ENCODE measurements around the gene DCAF17.
"Not testable (repeated sequence)": the region's sequence is repeated elsewhere in the genome, so short reads cannot be mapped to it uniquely, and the experiment has no call there.

Gene DCAF17

DNA sequence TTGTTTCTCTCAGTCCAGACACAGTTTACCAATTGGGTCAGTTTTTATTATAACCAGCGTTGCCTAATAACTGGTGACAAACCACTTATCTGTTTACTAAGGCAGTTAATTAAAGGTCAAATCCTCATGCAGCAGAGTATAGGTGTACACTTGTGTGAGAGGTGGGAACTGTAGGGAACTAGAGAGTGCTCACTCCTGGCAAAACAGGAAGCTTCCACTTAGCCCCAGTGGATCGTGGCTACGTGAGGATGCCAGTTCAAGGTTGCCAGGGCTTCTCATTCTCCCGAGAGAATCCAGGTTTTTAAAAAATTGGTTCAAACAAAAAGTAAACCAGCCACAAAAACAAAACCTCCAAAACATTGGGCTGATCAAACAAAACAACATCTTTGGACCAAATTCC lies 96.4 kb downstream of the DCAF17 start:
- H4K20me1 ChIP-seq (ENCODE audit: insufficient read depth, low read length): no peaks in the 10 kb centered on the region
- TF ChIP-seq, protein P1, sequence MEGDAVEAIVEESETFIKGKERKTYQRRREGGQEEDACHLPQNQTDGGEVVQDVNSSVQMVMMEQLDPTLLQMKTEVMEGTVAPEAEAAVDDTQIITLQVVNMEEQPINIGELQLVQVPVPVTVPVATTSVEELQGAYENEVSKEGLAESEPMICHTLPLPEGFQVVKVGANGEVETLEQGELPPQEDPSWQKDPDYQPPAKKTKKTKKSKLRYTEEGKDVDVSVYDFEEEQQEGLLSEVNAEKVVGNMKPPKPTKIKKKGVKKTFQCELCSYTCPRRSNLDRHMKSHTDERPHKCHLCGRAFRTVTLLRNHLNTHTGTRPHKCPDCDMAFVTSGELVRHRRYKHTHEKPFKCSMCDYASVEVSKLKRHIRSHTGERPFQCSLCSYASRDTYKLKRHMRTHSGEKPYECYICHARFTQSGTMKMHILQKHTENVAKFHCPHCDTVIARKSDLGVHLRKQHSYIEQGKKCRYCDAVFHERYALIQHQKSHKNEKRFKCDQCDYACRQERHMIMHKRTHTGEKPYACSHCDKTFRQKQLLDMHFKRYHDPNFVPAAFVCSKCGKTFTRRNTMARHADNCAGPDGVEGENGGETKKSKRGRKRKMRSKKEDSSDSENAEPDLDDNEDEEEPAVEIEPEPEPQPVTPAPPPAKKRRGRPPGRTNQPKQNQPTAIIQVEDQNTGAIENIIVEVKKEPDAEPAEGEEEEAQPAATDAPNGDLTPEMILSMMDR (IDR thresholded peaks at IDR 0.05; ENCODE audit: low read length): no peak
- no peak for TF ChIP-seq EZH2 (IDR thresholded peaks at IDR 0.05; ENCODE audit: borderline replicate concordance, low read length)
- no peak overlapping the region for H3K9ac ChIP-seq (ENCODE audit: low read length)
- H3K9me3 ChIP-seq (ENCODE audit: low read length): peaks cover 4% of the 10 kb centered on the region; the same call in 1 of the 2 replicates
- no peak overlapping the region for H3K27ac ChIP-seq (ENCODE audit: low read depth, low read length, poor library complexity, severe bottlenecking)
- no peaks in the 10 kb centered on the region for H3K79me2 ChIP-seq (ENCODE audit: insufficient read depth, low read length)
- no peaks in the 10 kb centered on the region for H3K36me3 ChIP-seq (ENCODE audit: insufficient read depth, low read length)
- no peaks in the 10 kb centered on the region for H3K4me1 ChIP-seq (ENCODE audit: insufficient read depth, low read length, severe bottlenecking)
- H3K9me2 ChIP-seq (ENCODE audit: low read depth, low read length): no peaks in the 10 kb centered on the region
- H3K27me3 ChIP-seq (ENCODE audit: insufficient read depth, low read length): no peaks in the 10 kb centered on the region
- H2AFZ ChIP-seq (ENCODE audit: low read length): no peak overlapping the region
- H3K4me3 ChIP-seq (ENCODE audit: low read depth, low read length, poor library complexity, severe bottlenecking): no peak overlapping the region
- no peaks in the 10 kb centered on the region for H3F3A ChIP-seq (ENCODE audit: insufficient read depth, low read length)
- H3K4me2 ChIP-seq (ENCODE audit: low read length): no peak overlapping the region

DNA sequence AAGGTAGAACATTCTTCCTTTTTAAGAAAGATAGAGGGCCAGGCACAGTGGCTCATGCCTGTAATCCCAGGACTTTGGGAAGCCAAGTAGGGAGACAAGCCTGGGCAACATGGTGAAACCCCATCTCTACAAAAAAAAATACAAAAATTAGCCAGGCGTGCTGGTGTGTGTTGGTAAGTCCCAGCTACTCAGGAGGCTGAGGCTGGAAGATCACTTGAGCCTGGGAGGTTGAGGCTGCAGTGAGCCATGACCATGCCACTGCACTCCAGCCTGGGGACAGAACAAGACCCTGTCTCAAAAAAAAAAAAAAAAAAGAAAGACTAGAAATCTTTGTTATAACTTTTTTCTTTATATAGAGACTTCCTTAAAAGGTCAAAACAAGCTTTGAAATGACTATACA lies 96.8 kb downstream of the DCAF17 start:
- not testable (repeated sequence) for H3K27ac ChIP-seq (ENCODE audit: low read depth, low read length, poor library complexity, severe bottlenecking)

DNA sequence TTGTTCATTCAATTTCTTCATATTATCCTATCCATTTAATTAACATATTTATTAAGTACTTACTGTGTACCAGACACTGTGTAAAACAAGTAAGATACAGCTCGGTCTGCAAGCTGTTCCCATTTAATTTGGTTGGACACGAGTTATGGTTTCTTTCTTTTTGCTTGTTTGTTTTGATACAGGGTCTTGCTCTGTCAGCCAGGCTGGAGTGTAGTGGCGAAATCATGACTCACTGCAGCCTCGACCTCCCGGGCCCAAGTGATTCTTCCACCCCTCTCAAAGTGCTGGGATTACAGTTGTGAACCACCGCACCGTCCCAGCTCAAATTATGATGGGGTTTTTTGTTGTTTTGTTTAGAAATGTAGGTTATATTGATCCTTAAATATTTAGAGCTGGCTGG lies 97.3 kb downstream of the DCAF17 start:
- H3K4me2 ChIP-seq (ENCODE audit: low read length): no peak overlapping the region
- H3K79me2 ChIP-seq (ENCODE audit: insufficient read depth, low read length): no peaks in the 10 kb centered on the region

More for the DNA sequence above, 96.8 kb downstream of the DCAF17 start:
- not testable (repeated sequence) for H3K4me3 ChIP-seq (ENCODE audit: low read depth, low read length, poor library complexity, severe bottlenecking); H2AFZ ChIP-seq (ENCODE audit: low read length); H3K4me2 ChIP-seq (ENCODE audit: low read length); H3K79me2 ChIP-seq (ENCODE audit: insufficient read depth, low read length); H3K9me3 ChIP-seq (ENCODE audit: low read length); H3K9ac ChIP-seq (ENCODE audit: low read length); H3K4me1 ChIP-seq (ENCODE audit: insufficient read depth, low read length, severe bottlenecking); H3K9me2 ChIP-seq (ENCODE audit: low read depth, low read length); H3K36me3 ChIP-seq (ENCODE audit: insufficient read depth, low read length); H3F3A ChIP-seq (ENCODE audit: insufficient read depth, low read length); H3K27me3 ChIP-seq (ENCODE audit: insufficient read depth, low read length); H4K20me1 ChIP-seq (ENCODE audit: insufficient read depth, low read length)

More for the DNA sequence above, 97.3 kb downstream of the DCAF17 start:
- Histone ChIP-seq H3K27ac (ENCODE audit: low read depth, low read length, poor library complexity, severe bottlenecking) (no peak overlapping the region), H4K20me1 (ENCODE audit: insufficient read depth, low read length) (no peaks in the 10 kb centered on the region), H3K27me3 (ENCODE audit: insufficient read depth, low read length) (no peaks in the 10 kb centered on the region), H3K9me2 (ENCODE audit: low read depth, low read length) (no peaks in the 10 kb centered on the region), H3K36me3 (ENCODE audit: insufficient read depth, low read length) (no peaks in the 10 kb centered on the region), H3K9ac (ENCODE audit: low read length) (no peak overlapping the region), H3F3A (ENCODE audit: insufficient read depth, low read length) (no peaks in the 10 kb centered on the region), H3K9me3 (ENCODE audit: low read length) (peaks cover 4% of the 10 kb centered on the region; the same call in 1 of the 2 replicates), H2AFZ (ENCODE audit: low read length) (no peak overlapping the region), H3K4me1 (ENCODE audit: insufficient read depth, low read length, severe bottlenecking) (no peaks in the 10 kb centered on the region), H3K4me3 (ENCODE audit: low read depth, low read length, poor library complexity, severe bottlenecking) (no peak overlapping the region)
- TF ChIP-seq, protein P1 (IDR thresholded peaks at IDR 0.05; ENCODE audit: low read length): no peak
- no peak for TF ChIP-seq EZH2 (IDR thresholded peaks at IDR 0.05; ENCODE audit: borderline replicate concordance, low read length)

All from OCI-LY1 (cell line).